GM23248 (cell line): ENCODE measurements around the gene BCO1.

Source experiments
- EZH2 ChIP-seq: fragments of 200-600 bp; sonication (generic); IDR thresholded peaks from 2 replicates; pipeline ENCODE4 v1.6.1; 2018; ENCODE audit warnings: antibody characterized with exemption, mild to moderate bottlenecking; ENCODE audit not compliant: insufficient read depth, poor library complexity, severe bottlenecking
- EZH2phosphoT487 ChIP-seq: fragments of 200-600 bp; sonication (generic); IDR thresholded peaks from 2 replicates; pipeline ENCODE4 v1.6.1; 2018; ENCODE audit warnings: antibody characterized with exemption, moderate library complexity, mild to moderate bottlenecking, low read depth; ENCODE audit not compliant: insufficient read depth

GRCh38 chr16:81311762-81312161 is 73.3 kb downstream of the BCO1 start:
- TF ChIP-seq EZH2phosphoT487, result no peak
- TF ChIP-seq EZH2, result no peak
